Thyroid gland (tissue), 4 donors: ENCODE data around the gene TES.

ENCODE experiments used
- POLR2A ChIP-seq, 2 donors: fragments of 450-650 bp; IDR thresholded peaks; one replicate each; pipeline ENCODE4 v1.6.1; 2017; ENCODE audit warnings: antibody characterized with exemption in 2 of 2, mild to moderate bottlenecking in 2 of 2, moderate library complexity in 1 of 2
- TF ChIP-seq, protein P1 (sequence below), 6 experiments: fragments of 200-600 bp in 3 of 6; fragments of 450-650 bp in 3 of 6; sonication (generic) in 3 of 6; IDR thresholded peaks; one replicate each; pipeline ENCODE4 v1.5.1; 2016 to 2019; ENCODE audit warnings: antibody characterized with exemption in 6 of 6, mild to moderate bottlenecking in 2 of 6, inconsistent platforms in 1 of 6, moderate library complexity in 1 of 6

DNA sequence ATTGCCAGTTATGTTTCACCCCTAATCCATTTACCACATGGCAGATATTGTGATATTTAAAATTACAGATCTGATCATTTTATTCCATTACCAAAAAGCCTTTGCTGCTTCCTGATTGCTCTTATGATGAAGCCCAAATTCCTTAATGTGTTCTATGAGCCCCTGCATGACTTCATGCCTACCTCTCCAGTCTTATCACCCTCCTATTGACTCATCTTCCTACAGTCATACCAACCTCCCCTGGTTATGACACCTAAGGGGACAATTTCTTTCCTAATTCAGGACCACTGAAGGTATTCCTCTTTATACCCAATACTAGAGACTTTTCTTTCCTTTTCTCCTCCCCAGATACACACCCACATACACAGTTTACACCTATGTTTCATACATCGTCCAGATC, 36.0 kb downstream of the TES start:
- TF ChIP-seq, protein P1, sequence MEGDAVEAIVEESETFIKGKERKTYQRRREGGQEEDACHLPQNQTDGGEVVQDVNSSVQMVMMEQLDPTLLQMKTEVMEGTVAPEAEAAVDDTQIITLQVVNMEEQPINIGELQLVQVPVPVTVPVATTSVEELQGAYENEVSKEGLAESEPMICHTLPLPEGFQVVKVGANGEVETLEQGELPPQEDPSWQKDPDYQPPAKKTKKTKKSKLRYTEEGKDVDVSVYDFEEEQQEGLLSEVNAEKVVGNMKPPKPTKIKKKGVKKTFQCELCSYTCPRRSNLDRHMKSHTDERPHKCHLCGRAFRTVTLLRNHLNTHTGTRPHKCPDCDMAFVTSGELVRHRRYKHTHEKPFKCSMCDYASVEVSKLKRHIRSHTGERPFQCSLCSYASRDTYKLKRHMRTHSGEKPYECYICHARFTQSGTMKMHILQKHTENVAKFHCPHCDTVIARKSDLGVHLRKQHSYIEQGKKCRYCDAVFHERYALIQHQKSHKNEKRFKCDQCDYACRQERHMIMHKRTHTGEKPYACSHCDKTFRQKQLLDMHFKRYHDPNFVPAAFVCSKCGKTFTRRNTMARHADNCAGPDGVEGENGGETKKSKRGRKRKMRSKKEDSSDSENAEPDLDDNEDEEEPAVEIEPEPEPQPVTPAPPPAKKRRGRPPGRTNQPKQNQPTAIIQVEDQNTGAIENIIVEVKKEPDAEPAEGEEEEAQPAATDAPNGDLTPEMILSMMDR (IDR thresholded peaks at IDR 0.05): no peak
- TF ChIP-seq POLR2A (IDR thresholded peaks at IDR 0.05): no peak
